Aorta (tissue), 5 donors: ENCODE measurements around the gene HOXC4. TPM values are rescaled to one million over a fixed set of nuclear protein-coding genes. Genes with fewer than 3 reads are reported as not detected.

ENCODE experiments used
- ATAC-seq: fragments of 200-7000 bp; cut with Tn5 transposase; one replicate; pipeline ENCODE4 v1.9.1; 2022; ENCODE audit warnings: moderate library complexity; ENCODE audit not compliant: low FRiP score
- DNase-seq, 2 donors: peaks; one replicate each; pipeline ENCODE4 v3.0.0-alpha.2; 2020
- H3K27ac ChIP-seq, 2 donors: one replicate each; pipeline ENCODE4 v1.5.1; 2013; ENCODE audit warnings: low read length in 2 of 2, mild to moderate bottlenecking in 2 of 2, moderate library complexity in 2 of 2, control low read depth in 1 of 2, inconsistent platforms in 1 of 2, low read depth in 1 of 2
- H3K27me3 ChIP-seq, 2 donors: one replicate each; pipeline ENCODE4 v1.6.1; 2013; ENCODE audit warnings: control low read depth in 1 of 2, low read length in 1 of 2, mild to moderate bottlenecking in 1 of 2, moderate library complexity in 1 of 2; ENCODE audit not compliant: insufficient read depth in 2 of 2, control insufficient read depth in 1 of 2
- H3K36me3 ChIP-seq, 2 donors: one replicate each; pipeline ENCODE4 v1.6.1; 2013; ENCODE audit warnings: control low read depth in 1 of 2, low read length in 1 of 2, mild to moderate bottlenecking in 1 of 2; ENCODE audit not compliant: insufficient read depth in 2 of 2, control insufficient read depth in 1 of 2
- H3K4me1 ChIP-seq, 2 donors: one replicate each; pipeline ENCODE4 v1.6.1; 2013; ENCODE audit warnings: low read length in 2 of 2, control low read depth in 1 of 2, mild to moderate bottlenecking in 1 of 2, moderate library complexity in 1 of 2; ENCODE audit not compliant: insufficient read depth in 2 of 2, control insufficient read depth in 1 of 2
- H3K4me3 ChIP-seq, 2 donors: one replicate each; pipeline ENCODE4 v1.5.1; 2013; ENCODE audit warnings: low read length in 2 of 2, control low read depth in 1 of 2, mild to moderate bottlenecking in 1 of 2
- H3K9me3 ChIP-seq: one replicate; pipeline ENCODE4 v1.6.1; 2013; ENCODE audit warnings: mild to moderate bottlenecking, low read length; ENCODE audit not compliant: control insufficient read depth
- WGBS, 2 donors: extraction: QIAGEN DNeasy Blood & Tissue Kit; methylation state at CpG; one replicate each; pipeline ENCODE4 v1.1.7; 2013; 5-methylcytosine and 5-hydroxymethylcytosine counted together
- intact Hi-C, 2 donors: fragments of 100-400 bp; cut with DNase I; formaldehyde crosslinking; loops; one replicate each; pipeline versions ENCODE4 v1.14.2 to v1.15.0; 2022
- polyA plus RNA-seq, 2 donors: library from polyadenylated mRNA; stranded (reverse); fragments of 200-250 nt; gene quantifications; one replicate each; pipeline ENCODE4 v1.2.3, GENCODE V29; 2013
- total RNA-seq, 2 donors: library from RNA; stranded (reverse); fragmentation: NEBNext Ultra II Directional; extraction: Animal tissue kit (Norgen Biotek cat#: 25700); gene quantifications; one replicate each; pipeline ENCODE4 v1.2.1, GENCODE V29; 2021
- donor health status: healthy with polysubstance abuse.
- donor health status: Bipolar disorder and iron deficiency.
- donor health status: DM: no; HTN: no; CAD: no.
- donor health status: DM: no; HTN: no; CAD: no.
- donor health status: DM: yes; HTN: yes; CAD: no.

Gene HOXC4
- total and polyA plus RNA-seq, 4 donors, result 1.4 to 18.4 (median 5.9) TPM

DNA sequence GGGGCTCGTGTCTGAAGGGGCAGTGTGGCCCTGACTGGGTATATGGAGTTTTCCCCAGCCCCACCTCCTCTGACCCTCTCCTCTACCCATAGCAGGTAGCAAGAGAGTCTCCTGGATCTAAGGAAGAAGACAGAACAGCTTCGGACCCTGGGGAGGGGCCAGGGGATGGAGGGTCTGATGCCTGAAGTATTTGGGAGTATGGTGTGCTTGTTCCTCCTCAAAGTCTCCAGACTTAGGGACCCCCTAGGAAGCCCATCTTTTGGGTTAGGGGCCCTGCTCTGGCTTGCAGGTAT is 45.4 kb upstream of the HOXC4 start:
- Histone ChIP-seq H3K36me3 (no peaks in the 10 kb centered on the region), H3K9me3 (no peaks in the 10 kb centered on the region), H3K4me1 (no peaks in the 10 kb centered on the region), H3K4me3 (no peak overlapping the region), H3K27ac (no peak overlapping the region), H3K27me3 (no peaks in the 10 kb centered on the region)
- WGBS, 2 donors, result 65 to 70% methylated on average over 2 of the region's 2 CpGs
- DNase-seq (peak in 1 of 2 donors; percentile 24), ATAC-seq (no peak)
- intact Hi-C loops, result loop anchor here in 1 of 2 donors (5.0 kb wide), 1 partner anchor 199 kb away; no protein-coding TSS in a partner anchor

DNA sequence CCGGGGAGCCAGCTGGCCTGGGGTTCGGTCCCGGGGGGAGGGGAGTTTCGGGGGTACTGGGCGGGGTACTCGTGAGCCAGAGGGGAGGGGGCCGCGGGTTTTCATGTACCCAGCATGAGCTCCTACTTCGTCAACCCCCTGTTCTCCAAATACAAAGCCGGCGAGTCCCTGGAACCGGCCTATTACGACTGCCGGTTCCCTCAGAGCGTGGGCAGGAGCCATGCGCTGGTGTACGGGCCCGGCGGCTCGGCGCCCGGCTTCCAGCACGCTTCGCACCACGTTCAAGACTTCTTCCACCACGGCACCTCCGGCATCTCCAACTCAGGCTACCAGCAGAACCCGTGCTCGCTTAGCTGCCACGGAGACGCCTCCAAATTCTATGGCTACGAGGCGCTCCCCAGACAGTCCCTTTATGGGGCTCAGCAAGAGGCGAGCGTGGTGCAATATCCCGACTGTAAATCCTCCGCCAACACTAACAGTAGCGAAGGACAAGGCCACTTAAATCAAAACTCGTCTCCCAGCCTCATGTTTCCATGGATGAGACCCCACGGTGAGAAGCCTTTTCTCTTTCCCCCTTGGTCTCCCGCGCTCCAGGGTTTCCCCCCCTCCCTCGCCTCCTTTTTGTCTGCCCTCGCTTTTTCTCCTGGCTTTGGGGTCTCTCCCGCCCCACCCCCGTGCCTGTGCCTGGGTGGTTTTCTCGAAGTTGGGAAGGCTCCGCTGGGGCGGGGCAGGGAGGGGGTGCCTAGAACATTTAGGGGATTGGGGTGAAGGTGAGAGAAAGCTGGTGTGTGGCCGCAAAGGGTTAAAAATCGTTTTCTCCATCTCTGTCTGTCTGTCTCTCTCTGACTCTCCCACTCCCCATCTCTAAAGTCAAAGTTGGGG is 44.2 kb upstream of the HOXC4 start:
- ATAC-seq (no peak), DNase-seq (peak; percentile 59 to 85)
- H3K27me3 ChIP-seq, result no peaks in the 10 kb centered on the region
- H3K27ac ChIP-seq, result no peak overlapping the region
- H3K36me3 ChIP-seq, result no peaks in the 10 kb centered on the region
- peak overlapping the region; percentile 3 to 36 for H3K4me3 ChIP-seq
- 6% methylated on average over 49 to 51 of the region's 51 CpGs for WGBS, 2 donors
- intact Hi-C loops, result loop anchor here in 1 of 2 donors (5.0 kb wide), 1 partner anchor 198 kb away; no protein-coding TSS in a partner anchor
- no peaks in the 10 kb centered on the region for H3K4me1 ChIP-seq
- H3K9me3 ChIP-seq, result no peaks in the 10 kb centered on the region

DNA sequence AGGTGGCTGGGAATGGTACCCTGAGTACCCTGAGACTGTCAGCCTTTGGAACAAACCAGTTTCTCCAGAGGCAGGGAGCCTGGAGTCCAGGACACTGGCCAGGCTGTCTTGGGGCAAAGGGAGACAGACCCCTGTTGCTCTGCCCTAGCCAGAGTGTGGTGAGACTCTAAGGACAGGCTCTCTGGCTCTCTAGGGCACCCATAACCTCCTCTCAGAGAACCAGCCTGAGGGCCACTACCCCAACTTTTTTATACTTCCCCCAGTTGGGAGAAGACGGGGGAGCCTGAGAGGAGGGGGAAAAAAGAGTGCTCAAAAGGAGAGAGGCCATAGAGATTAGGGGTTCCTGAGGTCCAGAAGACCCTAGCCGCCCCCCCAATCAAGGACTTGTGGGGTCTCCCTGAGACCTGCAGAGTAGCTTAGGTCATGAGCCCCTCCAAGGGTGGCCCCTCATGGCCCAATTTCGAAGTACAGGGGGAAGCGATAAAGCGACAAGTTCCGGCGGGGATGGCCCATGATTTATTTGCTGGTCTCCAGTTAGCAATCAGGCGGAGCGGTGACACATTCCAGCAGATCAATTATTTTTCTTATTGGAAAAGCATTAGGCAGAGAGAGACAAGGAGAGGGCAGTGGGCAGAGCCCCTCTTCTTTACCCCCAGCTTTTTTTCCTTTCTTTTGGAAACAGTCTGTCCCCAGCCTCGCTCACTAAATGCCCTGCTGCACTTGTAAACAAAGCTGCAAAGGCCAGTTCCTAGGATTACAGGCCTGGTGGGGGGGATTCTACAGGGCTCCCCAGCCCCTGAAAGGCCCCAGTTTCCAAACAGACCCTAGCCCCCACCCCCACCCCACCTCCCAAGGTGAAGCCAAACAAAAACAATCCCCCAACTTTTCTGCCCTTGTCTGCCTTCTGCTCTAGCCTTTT is 43.3 kb upstream of the HOXC4 start:
- Histone ChIP-seq H3K9me3 (no peaks in the 10 kb centered on the region), H3K27ac (no peak overlapping the region), H3K4me3 (no peak overlapping the region), H3K36me3 (no peaks in the 10 kb centered on the region), H3K27me3 (no peaks in the 10 kb centered on the region), H3K4me1 (no peaks in the 10 kb centered on the region)
- intact Hi-C loops, result no loop called here
- peak in 1 of 2 donors; percentile 34 for DNase-seq
- no peak for ATAC-seq
- 59 to 67% methylated on average over 10 of the region's 10 CpGs for WGBS, 2 donors

DNA sequence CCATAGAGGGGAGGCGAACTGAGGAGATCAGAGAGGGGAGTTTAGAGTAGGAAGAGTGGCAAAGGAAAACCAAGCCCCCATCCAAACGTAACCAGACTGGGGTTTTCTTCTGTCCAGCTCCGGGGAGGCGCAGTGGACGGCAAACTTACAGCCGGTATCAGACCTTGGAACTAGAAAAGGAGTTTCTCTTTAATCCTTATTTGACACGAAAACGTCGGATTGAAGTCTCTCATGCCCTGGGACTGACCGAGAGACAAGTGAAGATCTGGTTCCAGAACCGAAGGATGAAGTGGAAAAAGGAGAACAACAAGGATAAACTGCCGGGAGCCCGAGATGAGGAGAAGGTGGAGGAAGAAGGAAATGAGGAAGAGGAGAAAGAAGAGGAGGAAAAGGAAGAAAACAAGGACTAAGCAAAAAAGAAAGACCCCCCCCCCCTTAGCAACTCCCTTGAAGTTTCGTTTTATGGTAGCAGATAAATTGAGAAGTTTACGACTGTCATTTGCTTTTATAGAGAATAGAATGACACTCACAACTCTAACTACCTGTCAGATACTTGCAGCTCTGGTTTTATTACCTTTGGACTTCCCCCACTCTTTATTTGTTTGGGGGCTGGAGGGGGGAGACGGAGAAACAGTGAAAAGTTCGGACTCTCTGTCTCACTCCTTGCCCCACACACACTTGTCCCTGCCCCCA is 42.5 kb upstream of the HOXC4 start:
- 54 to 64% methylated on average over 17 of the region's 17 CpGs for WGBS, 2 donors
- Histone ChIP-seq H3K27ac (no peak overlapping the region), H3K4me1 (no peaks in the 10 kb centered on the region), H3K9me3 (no peaks in the 10 kb centered on the region), H3K4me3 (no peak overlapping the region), H3K36me3 (no peaks in the 10 kb centered on the region), H3K27me3 (no peaks in the 10 kb centered on the region)
- ATAC-seq (no peak), DNase-seq (peak in 1 of 2 donors; percentile 20)
- intact Hi-C loops, result no loop called here

DNA sequence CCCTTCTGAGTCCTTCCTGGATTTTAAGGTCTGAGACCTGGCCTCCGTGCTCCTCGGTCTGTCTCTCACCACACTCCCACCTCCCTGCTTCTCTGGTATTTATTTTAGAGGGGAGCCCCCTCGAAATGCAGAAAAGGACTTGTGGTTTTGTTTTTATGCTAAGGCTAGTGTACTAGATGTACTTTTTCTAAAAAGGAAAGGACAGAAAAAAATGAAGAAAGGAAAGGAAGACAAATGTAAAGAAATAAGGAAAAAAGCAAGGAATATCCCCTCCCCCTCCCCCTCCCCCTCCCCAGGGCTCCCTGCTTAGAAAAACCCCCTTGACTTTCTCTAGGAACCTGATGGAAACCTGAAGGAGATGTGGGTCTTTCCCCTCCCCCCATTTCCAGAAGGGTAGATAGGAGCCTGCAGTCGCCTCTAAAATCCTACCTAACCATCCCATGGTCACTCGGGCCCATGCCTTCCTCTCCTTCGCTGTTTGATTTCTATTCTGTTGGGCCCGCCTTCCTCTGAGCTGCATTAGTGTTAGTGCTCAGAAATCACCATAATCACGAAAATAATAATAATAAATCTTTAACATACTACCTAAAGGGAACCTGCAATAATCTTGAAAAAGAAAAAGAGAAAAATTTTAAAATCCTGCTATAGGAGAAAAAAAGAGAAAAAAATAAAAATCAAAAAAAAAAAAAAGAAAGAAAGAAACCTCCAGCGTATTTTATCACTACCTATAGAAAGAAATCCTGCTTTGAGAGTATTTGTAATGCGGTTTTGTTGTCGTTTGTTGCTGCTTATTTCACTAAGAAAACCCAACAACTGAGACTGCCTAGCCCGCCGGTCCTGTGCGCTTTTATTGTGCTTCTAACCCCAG is 41.7 kb upstream of the HOXC4 start:
- Histone ChIP-seq H3K27ac (no peak overlapping the region), H3K4me1 (no peaks in the 10 kb centered on the region), H3K27me3 (no peaks in the 10 kb centered on the region), H3K9me3 (no peaks in the 10 kb centered on the region), H3K36me3 (no peaks in the 10 kb centered on the region), H3K4me3 (no peak overlapping the region)
- WGBS, 2 donors, result 66 to 77% methylated on average over 14 of the region's 14 CpGs
- ATAC-seq (no peak), DNase-seq (no peak)
- intact Hi-C loops, result no loop called here

DNA sequence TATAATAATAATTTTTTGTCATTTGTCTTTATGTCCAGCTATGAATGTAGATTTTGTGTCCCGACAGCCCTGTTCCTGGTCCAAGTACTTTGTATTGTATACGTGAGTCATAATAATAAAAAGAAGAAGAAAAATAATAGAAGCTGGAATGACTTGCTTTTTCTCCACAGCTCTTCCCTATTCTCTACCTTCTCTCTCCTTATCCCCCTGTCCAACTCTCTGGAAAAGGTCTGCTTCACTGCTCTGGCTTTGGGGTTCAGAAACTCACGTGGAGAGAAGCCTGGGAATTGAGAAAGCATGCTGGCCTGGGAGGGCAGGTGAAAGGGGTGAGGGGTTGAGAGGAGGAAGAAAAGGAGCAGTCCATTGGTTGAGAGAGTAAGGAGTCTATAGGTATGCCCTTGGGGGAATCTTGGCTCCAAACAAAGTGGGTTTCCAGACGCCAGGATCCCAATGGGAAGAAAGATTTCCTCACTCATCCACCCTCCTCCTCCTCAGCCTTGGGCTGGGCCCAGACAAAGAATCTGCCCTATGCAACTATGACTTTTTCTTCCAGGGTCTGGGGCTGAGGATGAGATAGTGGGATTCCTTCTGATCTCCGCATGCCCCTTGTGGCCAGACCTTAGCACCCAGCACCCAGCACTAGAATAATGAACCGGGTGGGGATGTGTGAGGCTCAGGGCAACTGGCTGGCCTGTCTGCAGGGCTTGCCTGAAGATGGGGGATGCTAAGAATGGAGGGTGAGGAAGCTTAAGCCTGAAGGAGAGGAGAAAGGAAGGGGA is 40.8 kb upstream of the HOXC4 start:
- Histone ChIP-seq H3K36me3 (no peaks in the 10 kb centered on the region), H3K9me3 (no peaks in the 10 kb centered on the region), H3K27me3 (no peaks in the 10 kb centered on the region), H3K4me1 (no peaks in the 10 kb centered on the region), H3K27ac (no peak overlapping the region), H3K4me3 (no peak overlapping the region)
- 68 to 71% methylated on average over 6 of the region's 6 CpGs for WGBS, 2 donors
- DNase-seq, result peak in 1 of 2 donors; percentile 24
- intact Hi-C loops, result no loop called here
- ATAC-seq, result no peak

DNA sequence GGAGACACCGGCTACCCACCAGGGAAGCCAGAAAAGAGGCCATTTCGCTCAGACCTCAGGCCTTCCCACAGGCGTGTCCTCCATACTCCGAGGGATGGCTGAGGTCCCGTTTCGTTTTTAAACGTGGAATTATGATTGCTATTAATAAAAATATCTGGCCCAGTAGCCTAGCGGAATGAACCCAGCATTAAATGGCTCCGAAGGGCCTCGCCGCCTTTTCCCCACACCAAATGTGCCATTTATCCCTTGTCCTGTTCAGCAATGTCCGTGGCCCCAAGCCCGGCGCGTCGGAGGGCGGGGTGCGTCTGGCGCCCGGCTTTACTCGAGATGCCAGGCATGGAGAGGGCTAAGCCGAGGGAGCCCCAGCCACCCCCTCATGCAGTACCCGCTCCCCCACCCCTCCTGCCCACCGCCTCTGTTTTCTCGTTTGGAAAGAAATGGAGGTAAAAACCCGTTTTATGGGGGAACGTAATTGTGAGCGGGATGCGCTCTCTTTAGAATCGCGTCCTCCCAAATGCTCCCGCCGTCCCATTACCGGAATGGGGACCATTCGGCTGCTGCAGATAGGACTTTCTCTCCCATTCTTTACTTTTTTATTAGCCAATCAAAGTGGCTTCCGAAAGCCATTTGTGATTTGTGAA is 39.1 kb upstream of the HOXC4 start:
- peak in 1 of 2 donors; percentile 48 for DNase-seq
- no peak for ATAC-seq
- Histone ChIP-seq H3K36me3 (no peaks in the 10 kb centered on the region), H3K4me1 (no peaks in the 10 kb centered on the region), H3K9me3 (no peaks in the 10 kb centered on the region), H3K27me3 (no peaks in the 10 kb centered on the region), H3K4me3 (no peak overlapping the region), H3K27ac (peak overlapping the region in 1 of 2 donors; percentile 32)
- intact Hi-C loops, result no loop called here
- WGBS, 2 donors, result 32 to 48% methylated on average over 36 of the region's 36 CpGs
